IMR-90 (cell line): Measurements from ENCODE around the gene NSUN5. TPM values are rescaled to one million over a fixed set of nuclear protein-coding genes. Genes with fewer than 3 reads are reported as not detected.

Experiments
- ATAC-seq: fragments of 200-7000 bp; cut with Tn5 transposase; 2 replicates; pipeline ENCODE4 v1.9.1; 2020; ENCODE audit warnings: low read depth, mild to moderate bottlenecking, moderate library complexity
- BruUV-seq: library from RNA; stranded (reverse); fragments of 400-500 nt; replicated peaks from 2 replicates; lab custom pipeline; 2021; lab: Mats Ljungman, UMichigan
- CTCF ChIA-PET: fragments of 300-600 bp; formaldehyde crosslinking; extraction: SDS; loops from one replicate; lab custom pipeline; 2021; ENCODE audit warnings: antibody characterized with exemption; lab: Yijun Ruan, JAX
- POLR2A ChIA-PET: fragments of 300-600 bp; sonication (Branson Sonifier 250); formaldehyde crosslinking; loops from one replicate; lab custom pipeline; 2022; ENCODE audit warnings: antibody characterized with exemption; ENCODE audit not compliant: unreplicated experiment; lab: Charles Lee
- DNase-seq: peaks from one replicate; pipeline ENCODE4 v3.0.0; 2013
- H2AFZ ChIP-seq: replicated peaks from 2 replicates; pipeline ENCODE3; 2013; ENCODE audit warnings: low read length, mild to moderate bottlenecking; ENCODE audit not compliant: poor library complexity
- H2AK5ac ChIP-seq: 2 replicates; pipeline ENCODE4 v1.6.1; 2013; ENCODE audit warnings: low read depth, low read length, inconsistent platforms
- H2AK9ac ChIP-seq: replicated peaks from 2 replicates; pipeline ENCODE3; 2013; ENCODE audit warnings: mild to moderate bottlenecking, low read depth, low read length, moderate library complexity; ENCODE audit not compliant: poor library complexity
- H2BK120ac ChIP-seq: 2 replicates; pipeline ENCODE4 v1.6.1; 2013; ENCODE audit warnings: low read depth, low read length, inconsistent platforms
- H2BK15ac ChIP-seq: 3 replicates; pipeline ENCODE4 v1.6.1; 2013; ENCODE audit warnings: low read depth, low read length, inconsistent platforms
- H2BK20ac ChIP-seq: 2 replicates; pipeline ENCODE4 v1.6.1; 2013; ENCODE audit warnings: low read depth, mild to moderate bottlenecking, inconsistent platforms, low read length, moderate library complexity
- H2BK5ac ChIP-seq: 2 replicates; pipeline ENCODE4 v1.6.1; 2013; ENCODE audit warnings: mild to moderate bottlenecking, low read depth, low read length, inconsistent platforms; ENCODE audit not compliant: poor library complexity, severe bottlenecking
- H3K14ac ChIP-seq: replicated peaks from 2 replicates; pipeline ENCODE4 v1.6.1; 2013; ENCODE audit warnings: low read depth, low read length, inconsistent platforms
- H3K18ac ChIP-seq: 2 replicates; pipeline ENCODE4 v1.6.1; 2013; ENCODE audit warnings: low read depth, low read length, control low read depth
- H3K23ac ChIP-seq: 2 replicates; pipeline ENCODE4 v1.6.1; 2013; ENCODE audit warnings: low read depth, low read length, inconsistent platforms
- H3K27ac ChIP-seq: 2 replicates; pipeline ENCODE4 v1.5.1; 2013; ENCODE audit warnings: mild to moderate bottlenecking, control low read depth, low read length; ENCODE audit not compliant: insufficient read depth
- H3K27me3 ChIP-seq: 2 replicates; pipeline ENCODE4 v1.6.1; 2013; ENCODE audit warnings: low read length; ENCODE audit not compliant: control insufficient read depth, insufficient read depth
- H3K36me3 ChIP-seq: 2 replicates; pipeline ENCODE4 v1.6.1; 2013; ENCODE audit warnings: low read length, mixed read lengths; ENCODE audit not compliant: control insufficient read depth, insufficient read depth
- H3K4ac ChIP-seq: 2 replicates; pipeline ENCODE4 v1.6.1; 2013; ENCODE audit warnings: low read depth, low read length, inconsistent platforms
- H3K4me1 ChIP-seq: 2 replicates; pipeline ENCODE4 v1.6.1; 2013; ENCODE audit warnings: low read length, mixed read lengths; ENCODE audit not compliant: control insufficient read depth, insufficient read depth
- H3K4me2 ChIP-seq: 2 replicates; pipeline ENCODE4 v1.6.1; 2013; ENCODE audit warnings: low read depth, mild to moderate bottlenecking, control low read depth, low read length, moderate library complexity
- H3K4me3 ChIP-seq: 2 replicates; pipeline ENCODE4 v1.5.1; 2013; ENCODE audit warnings: low read depth, mild to moderate bottlenecking, control low read depth, low read length, moderate library complexity; ENCODE audit not compliant: insufficient read depth
- H3K56ac ChIP-seq: 2 replicates; pipeline ENCODE4 v1.6.1; 2013; ENCODE audit warnings: low read length, inconsistent platforms; ENCODE audit not compliant: insufficient read depth; ENCODE audit errors: extremely low read depth
- H3K79me1 ChIP-seq, 2 experiments: 2 replicates each; pipeline ENCODE4 v1.6.1; 2013; ENCODE audit warnings: low read length in 2 of 2, inconsistent platforms in 1 of 2, low read depth in 1 of 2
- H3K9ac ChIP-seq: 2 replicates; pipeline ENCODE4 v1.6.1; 2013; ENCODE audit warnings: low read depth, low read length, control low read depth
- H3K9me1 ChIP-seq: 2 replicates; pipeline ENCODE4 v1.6.1; 2013; ENCODE audit warnings: low read length, inconsistent platforms; ENCODE audit not compliant: insufficient read depth
- H3K9me3 ChIP-seq: 2 replicates; pipeline ENCODE4 v1.6.1; 2013; ENCODE audit warnings: low read length; ENCODE audit not compliant: control insufficient read depth, insufficient read depth
- H4K20me1 ChIP-seq: 2 replicates; pipeline ENCODE4 v1.6.1; 2013; ENCODE audit warnings: low read length, inconsistent platforms; ENCODE audit not compliant: insufficient read depth
- H4K5ac ChIP-seq: 2 replicates; pipeline ENCODE4 v1.6.1; 2013; ENCODE audit warnings: mild to moderate bottlenecking, low read depth, low read length, control low read depth
- H4K8ac ChIP-seq, 2 experiments: 2 replicates each; pipeline ENCODE4 v1.6.1; 2013; ENCODE audit warnings: low read depth in 2 of 2, low read length in 2 of 2, control low read depth in 1 of 2, inconsistent platforms in 1 of 2
- H4K91ac ChIP-seq: 2 replicates; pipeline ENCODE4 v1.6.1; 2013; ENCODE audit warnings: low read depth, low read length, inconsistent platforms; ENCODE audit not compliant: insufficient read depth
- FOS ChIP-seq: fragments of 150-350 bp; IDR thresholded peaks from 2 replicates; pipeline ENCODE4 v1.6.1; 2016; ENCODE audit warnings: low read depth, low read length
- WGBS, 2 experiments: methylation state at CpG; one replicate each; pipeline versions ENCODE4 v1.1.5 to v1.1.7; 2013; ENCODE audit warnings: missing lambda C conversion rate in 2 of 2; ENCODE audit not compliant: insufficient read length in 1 of 2; ENCODE audit errors: extremely low coverage in 2 of 2; 5-methylcytosine and 5-hydroxymethylcytosine counted together
- dilution Hi-C: fragments of 300-500 bp; cut with HindIII; formaldehyde crosslinking; loops from one replicate; pipeline ENCODE4 v1.14.3; 2018; ENCODE audit warnings: low sequenced_read_pairs; ENCODE audit not compliant: unreplicated experiment
- in situ Hi-C: fragments of 300-500 bp; cut with MboI; formaldehyde crosslinking; loops from 3 replicates; pipeline ENCODE4 v1.14.3; 2019; ENCODE audit warnings: low sequenced_read_pairs, inconsistent platforms, mixed read lengths
- intact Hi-C: fragments of 100-400 bp; cut with micrococcal nuclease; formaldehyde crosslinking; loops from 2 replicates; pipeline ENCODE4 v1.10.0; 2022
- polyA plus RNA-seq, 3 experiments: library from polyadenylated mRNA; depleted of rRNA; stranded (reverse); fragments of >200 nt; gene quantifications; 2 replicates each; pipeline ENCODE4 v1.2.3, GENCODE V29; 2012; ENCODE audit warnings: low replicate concordance in 1 of 3
- total RNA-seq: library from RNA; depleted of rRNA; stranded (reverse); fragments of >200 nt; gene quantifications from 2 replicates; pipeline ENCODE4 v1.2.3, GENCODE V29; 2012

Gene NSUN5
- total and polyA plus RNA-seq, 2 of the 4 experiments (the other 2 are of a cell fraction): 10.0 to 17.7 TPM

DNA sequence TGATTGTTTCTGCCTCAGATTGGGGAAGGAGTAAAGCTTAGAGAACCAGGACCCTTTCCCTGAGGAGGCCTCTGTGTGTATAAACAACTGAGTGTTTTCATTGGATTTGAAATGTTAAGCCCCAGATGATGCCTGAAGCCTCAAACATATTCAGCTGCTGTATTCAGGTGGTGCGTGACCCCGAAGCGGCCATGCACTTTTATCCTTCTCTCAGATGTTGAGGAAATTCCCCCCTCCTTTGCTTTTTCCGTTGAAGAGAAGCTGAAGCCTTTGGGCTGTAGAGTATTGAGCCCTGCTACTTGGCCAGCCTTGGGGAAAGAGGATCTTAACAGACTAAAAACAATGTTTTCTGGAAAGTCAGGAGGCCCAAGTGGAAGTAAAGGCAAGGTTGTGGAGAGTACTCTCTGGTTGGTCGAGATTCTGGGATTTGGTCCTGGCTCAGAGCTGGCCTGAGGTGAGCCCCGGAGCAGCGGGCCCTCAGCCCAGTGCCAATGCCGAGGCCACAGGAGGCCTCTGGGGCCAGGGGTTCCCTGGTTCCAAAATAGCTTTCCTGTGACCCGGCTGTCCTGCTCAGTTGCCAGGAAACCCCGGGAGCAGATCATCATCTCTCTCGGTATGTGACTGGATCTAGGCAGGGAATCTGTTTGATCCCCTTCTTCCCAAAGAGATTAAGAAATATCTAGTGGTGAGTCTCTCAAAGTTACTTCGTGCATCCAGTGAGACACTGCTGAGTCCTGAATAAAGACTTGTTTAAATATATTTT is 41.9 kb upstream of the NSUN5 start:
- H2AK9ac ChIP-seq: no peak overlapping the region
- H3K9me1 ChIP-seq: no peaks in the 10 kb centered on the region
- no peak overlapping the region for H2BK5ac ChIP-seq
- TF ChIP-seq FOS: no peak
- no peak overlapping the region for H3K4ac ChIP-seq
- H3K14ac ChIP-seq: no peak overlapping the region
- dilution Hi-C loops (no loop called here), intact Hi-C loops (loop anchor here (5.0 kb wide), 2 partner anchors 37 to 77 kb away; no protein-coding TSS in a partner anchor), in situ Hi-C loops (no loop called here)
- no peak overlapping the region for H4K8ac ChIP-seq
- H4K91ac ChIP-seq: no peak overlapping the region
- no peak overlapping the region for H2AK5ac ChIP-seq
- POLR2A ChIA-PET: no interaction called here
- peaks cover 9% of the 10 kb centered on the region for H3K9me3 ChIP-seq
- H2BK20ac ChIP-seq: no peak overlapping the region
- H2BK15ac ChIP-seq: no peak overlapping the region
- H3K18ac ChIP-seq: no peak overlapping the region
- no peak overlapping the region for H2BK120ac ChIP-seq
- no peak for DNase-seq
- no peak overlapping the region for H2AFZ ChIP-seq
- no CpG with 5 or more reads among the region's 12 CpGs for WGBS, 2 experiments
- BruUV-seq: no TSS peak
- H3K79me1 ChIP-seq: no peaks in the 10 kb centered on the region
- H3K27me3 ChIP-seq: peaks cover 17% of the 10 kb centered on the region
- no peak overlapping the region for H3K23ac ChIP-seq
- 0 out of 2 replicates have a peak, but pooled peaks have one; percentile 37 for ATAC-seq
- H3K4me3 ChIP-seq: no peak overlapping the region
- H4K5ac ChIP-seq: no peak overlapping the region
- H3K36me3 ChIP-seq: no peaks in the 10 kb centered on the region
- H3K9ac ChIP-seq: no peak overlapping the region
- CTCF ChIA-PET: no interaction called here
- no peak overlapping the region for H3K56ac ChIP-seq
- H3K27ac ChIP-seq: no peak overlapping the region
- H3K4me1 ChIP-seq: no peaks in the 10 kb centered on the region; the same call in 1 of the 2 replicates
- H4K20me1 ChIP-seq: no peaks in the 10 kb centered on the region
- H3K4me2 ChIP-seq: no peak overlapping the region
